ENCODE results near the gene GUCA1A.

- TF ChIP-seq ESRRG (CRISPR knock-in tag; IDR thresholded peaks at IDR 0.05) (no peak), PATZ1 (CRISPR knock-in tag; IDR thresholded peaks at IDR 0.05; ENCODE audit: borderline replicate concordance) (no peak), TCF4 (CRISPR knock-in tag; IDR thresholded peaks at IDR 0.05; ENCODE audit: borderline replicate concordance) (no peak), TSHZ2 (CRISPR knock-in tag; IDR thresholded peaks at IDR 0.05) (no peak), ZFP30 (CRISPR knock-in tag; IDR thresholded peaks at IDR 0.05) (no peak), ISL1 (CRISPR knock-in tag; IDR thresholded peaks at IDR 0.05) (no peak)
These were observed 11.3 kb downstream of the GUCA1A start for GRCh38 chr6:42184475-42184874.

Data from SK-N-SH treated with all-trans-retinoic acid at 6 μM for 48 hours (cell line).